Prostate gland (tissue), 2 donors: ENCODE data around the gene IRF7. TPM values are rescaled to one million over a fixed set of nuclear protein-coding genes. Genes with fewer than 3 reads are reported as not detected.

Experiments
- DNase-seq: peaks from one replicate; pipeline ENCODE4 v3.0.0-alpha.2; 2019; ENCODE audit warnings: low spot score
- H3K27ac ChIP-seq, 2 donors: fragments of 200-600 bp; sonication (generic); 2 replicates each; pipeline ENCODE4 v1.5.1; 2017 to 2019
- H3K27me3 ChIP-seq: fragments of 200-600 bp; sonication (generic); replicated peaks from 2 replicates; pipeline ENCODE4 v1.5.1; 2019; ENCODE audit not compliant: insufficient read depth
- H3K36me3 ChIP-seq, 2 donors: fragments of 200-600 bp; sonication (generic); 1 replicate in 1 of 2; 2 replicates in 1 of 2; pipeline versions ENCODE4 v1.5.1 to v1.8.1; 2017 to 2019
- H3K4me1 ChIP-seq: fragments of 200-600 bp; sonication (generic); replicated peaks from 2 replicates; pipeline ENCODE4 v1.5.1; 2019
- H3K4me3 ChIP-seq, 2 donors: fragments of 200-600 bp; sonication (generic); 2 replicates each; pipeline ENCODE4 v1.5.1; 2017 to 2019
- H3K9me3 ChIP-seq: fragments of 200-600 bp; sonication (generic); 2 replicates; pipeline ENCODE4 v1.5.1; 2017
- CTCF ChIP-seq, 4 experiments: fragments of 200-600 bp in 2 of 4; fragments of 450-650 bp in 2 of 4; sonication (generic) in 2 of 4; IDR thresholded peaks; 1 replicate in 3 of 4; 2 replicates in 1 of 4; pipeline ENCODE4 v1.5.1; 2016 to 2019; ENCODE audit warnings: antibody characterized with exemption in 4 of 4, mild to moderate bottlenecking in 2 of 4, moderate library complexity in 2 of 4
- POLR2A ChIP-seq: fragments of 450-650 bp; IDR thresholded peaks from one replicate; pipeline ENCODE4 v1.6.1; 2016; ENCODE audit warnings: antibody characterized with exemption, mild to moderate bottlenecking
- POLR2AphosphoS5 ChIP-seq: sonication (generic); formaldehyde crosslinking; IDR thresholded peaks from one replicate; pipeline ENCODE4 v1.6.1; 2017; ENCODE audit warnings: antibody characterized with exemption
- WGBS: methylation state at CpG from one replicate; pipeline ENCODE4 v1.1.5; 2018; 5-methylcytosine and 5-hydroxymethylcytosine counted together
- intact Hi-C: fragments of 100-400 bp; cut with DNase I; formaldehyde crosslinking; loops from one replicate; pipeline ENCODE4 v1.14.2; 2022
- total RNA-seq, 2 donors: library from RNA; depleted of rRNA; stranded (reverse); fragments of >200 nt; gene quantifications; one replicate each; pipeline ENCODE4 v1.1.0, GENCODE V29; 2016

IRF7 gene
- total RNA-seq, 2 donors from 2014 or later = 34.7 to 39.8 TPM

- no peak overlapping the region for H3K27ac ChIP-seq
- no peaks in the 10 kb centered on the region for H3K9me3 ChIP-seq
- H3K4me1 ChIP-seq = no peaks in the 10 kb centered on the region
- 90% methylated on average over 26 of the region's 26 CpGs for WGBS
- H3K4me3 ChIP-seq = no peak overlapping the region
- intact Hi-C loops = no loop called here
- DNase-seq = no peak
- no peak for TF ChIP-seq POLR2A
- TF ChIP-seq CTCF (IDR thresholded peaks at IDR 0.05) = no peak
- TF ChIP-seq POLR2AphosphoS5 = no peak
- no peaks in the 10 kb centered on the region for H3K27me3 ChIP-seq
- H3K36me3 ChIP-seq = peaks cover 9 to 31% of the 10 kb centered on the region in 2 donors
Measured at GRCh38 chr11:589798-590197, 26.0 kb downstream of the IRF7 start.

GRCh38 chr11:587978-588380 lies 27.8 kb downstream of the IRF7 start:
- Histone ChIP-seq H3K9me3 (no peaks in the 10 kb centered on the region), H3K4me3 (no peak overlapping the region), H3K36me3 (peaks cover 12 to 27% of the 10 kb centered on the region in 2 donors), H3K27me3 (no peaks in the 10 kb centered on the region), H3K4me1 (no peaks in the 10 kb centered on the region), H3K27ac (no peak overlapping the region)
- DNase-seq = no peak
- no peak for TF ChIP-seq POLR2A
- TF ChIP-seq CTCF (IDR thresholded peaks at IDR 0.05) = no peak
- TF ChIP-seq POLR2AphosphoS5 = no peak
- 75% methylated on average over 6 of the region's 6 CpGs for WGBS
- intact Hi-C loops = no loop called here

GRCh38 chr11:587546-587945 lies 28.2 kb downstream of the IRF7 start:
- intact Hi-C loops = no loop called here
- Histone ChIP-seq H3K27ac (no peak overlapping the region), H3K4me1 (no peaks in the 10 kb centered on the region), H3K36me3 (peaks cover 7 to 29% of the 10 kb centered on the region in 2 donors), H3K9me3 (no peaks in the 10 kb centered on the region), H3K4me3 (no peak overlapping the region), H3K27me3 (no peaks in the 10 kb centered on the region)
- no peak for TF ChIP-seq POLR2A
- no peak for TF ChIP-seq POLR2AphosphoS5
- no peak for TF ChIP-seq CTCF (IDR thresholded peaks at IDR 0.05)
- DNase-seq = no peak
- WGBS = 88% methylated on average over 8 of the region's 8 CpGs

GRCh38 chr11:586376-587316 lies 29.1 kb downstream of the IRF7 start:
- Histone ChIP-seq H3K4me1 (no peaks in the 10 kb centered on the region), H3K4me3 (no peak overlapping the region), H3K27ac (no peak overlapping the region), H3K36me3 (peaks cover 4 to 28% of the 10 kb centered on the region in 2 donors), H3K27me3 (no peaks in the 10 kb centered on the region), H3K9me3 (no peaks in the 10 kb centered on the region)
- intact Hi-C loops = no loop called here
- WGBS = 83% methylated on average over 27 of the region's 32 CpGs
- no peak for DNase-seq
- TF ChIP-seq CTCF (IDR thresholded peaks at IDR 0.05) = no peak
- no peak for TF ChIP-seq POLR2A
- no peak for TF ChIP-seq POLR2AphosphoS5

GRCh38 chr11:584287-584686 lies 31.5 kb downstream of the IRF7 start:
- no peaks in the 10 kb centered on the region for H3K4me1 ChIP-seq
- peaks cover 4 to 24% of the 10 kb centered on the region in 2 donors for H3K36me3 ChIP-seq
- intact Hi-C loops = no loop called here
- H3K27me3 ChIP-seq = no peaks in the 10 kb centered on the region
- no peaks in the 10 kb centered on the region for H3K9me3 ChIP-seq
- no peak for DNase-seq
- WGBS = 94% methylated on average over 10 of the region's 10 CpGs
- no peak overlapping the region for H3K4me3 ChIP-seq
- no peak for TF ChIP-seq POLR2AphosphoS5
- TF ChIP-seq POLR2A = no peak
- TF ChIP-seq CTCF (IDR thresholded peaks at IDR 0.05) = no peak
- no peak overlapping the region for H3K27ac ChIP-seq
